Naive B cell (primary cell): ENCODE results near the gene ARHGAP10. TPM values are rescaled to one million over a fixed set of nuclear protein-coding genes. Genes with fewer than 3 reads are reported as not detected.

Experiments
- ATAC-seq, 2 donors: fragments of 150-1000 bp; cut with Tn5 transposase; 2 replicates each; pipeline ENCODE4 v1.10.0; 2021; ENCODE audit warnings: low read depth in 2 of 2, mild to moderate bottlenecking in 2 of 2, moderate library complexity in 2 of 2
- DNase-seq: peaks from one replicate; pipeline ENCODE4 v3.0.0; 2022
- H3K27ac Mint-ChIP-seq, 6 donors: one replicate each; pipeline ENCODE4 v1.8.0; 2020 to 2022; ENCODE audit warnings: mild to moderate bottlenecking in 6 of 6, mixed read lengths in 6 of 6, moderate library complexity in 5 of 6, inconsistent platforms in 2 of 6
- H3K27me3 Mint-ChIP-seq, 3 donors: one replicate each; pipeline ENCODE4 v1.8.0; 2021 to 2022; ENCODE audit warnings: mixed read lengths in 3 of 3, mild to moderate bottlenecking in 1 of 3
- H3K36me3 Mint-ChIP-seq, 2 donors: one replicate each; pipeline ENCODE4 v1.8.0; 2020 to 2022; ENCODE audit warnings: mixed read lengths in 2 of 2, inconsistent platforms in 1 of 2, mild to moderate bottlenecking in 1 of 2
- H3K4me1 Mint-ChIP-seq, 3 donors: one replicate each; pipeline ENCODE4 v1.8.0; 2020 to 2022; ENCODE audit warnings: mixed read lengths in 3 of 3, inconsistent platforms in 1 of 3, mild to moderate bottlenecking in 1 of 3, moderate library complexity in 1 of 3
- H3K4me3 Mint-ChIP-seq, 8 donors: one replicate each; pipeline ENCODE4 v1.8.0; 2020 to 2022; ENCODE audit warnings: mild to moderate bottlenecking in 8 of 8, mixed read lengths in 8 of 8, moderate library complexity in 8 of 8, inconsistent platforms in 2 of 8
- H3K9me3 Mint-ChIP-seq, 7 donors: one replicate each; pipeline ENCODE4 v1.8.0; 2020 to 2022; ENCODE audit warnings: mixed read lengths in 7 of 7, mild to moderate bottlenecking in 5 of 7, inconsistent platforms in 2 of 7, moderate library complexity in 1 of 7
- polyA plus RNA-seq, 6 donors: library from polyadenylated mRNA; unstranded; fragments of 300-500 nt; fragmentation: Illumina TruSeq; gene quantifications; one replicate each; pipeline ENCODE4 v1.2.3, GENCODE V29; 2021; ENCODE audit warnings: low read depth in 6 of 6

ARHGAP10 gene
- polyA plus RNA-seq, 6 donors from 2014 or later, result 0.26 TPM; not detected in 5

- no peaks in the 10 kb centered on the region for H3K4me1 Mint-ChIP-seq
- no peak overlapping the region for H3K4me3 Mint-ChIP-seq
- no peaks in the 10 kb centered on the region for H3K9me3 Mint-ChIP-seq
- no peak overlapping the region for H3K27ac Mint-ChIP-seq
- ATAC-seq (no peak), DNase-seq (no peak)
- no peaks in the 10 kb centered on the region for H3K36me3 Mint-ChIP-seq
- H3K27me3 Mint-ChIP-seq, result peaks cover 21 to 26% (median 24%) of the 10 kb centered on the region in 3 donors
Observed at GRCh38 chr4:147714575-147715401, 17.1 kb upstream of the ARHGAP10 start.

- H3K4me3 Mint-ChIP-seq, result no peak overlapping the region
- DNase-seq (no peak), ATAC-seq (no peak)
- H3K9me3 Mint-ChIP-seq, result no peaks in the 10 kb centered on the region
- no peaks in the 10 kb centered on the region for H3K4me1 Mint-ChIP-seq
- H3K27ac Mint-ChIP-seq, result no peak overlapping the region
- peaks cover 24 to 30% (median 25%) of the 10 kb centered on the region in 3 donors for H3K27me3 Mint-ChIP-seq
- no peaks in the 10 kb centered on the region for H3K36me3 Mint-ChIP-seq
Observed at GRCh38 chr4:147717878-147718277, 14.0 kb upstream of the ARHGAP10 start.

GRCh38 chr4:147723326-147723725 lies 8.6 kb upstream of the ARHGAP10 start:
- ATAC-seq (no peak), DNase-seq (no peak)
- H3K4me1 Mint-ChIP-seq, result no peaks in the 10 kb centered on the region
- H3K36me3 Mint-ChIP-seq, result no peaks in the 10 kb centered on the region
- H3K4me3 Mint-ChIP-seq, result no peak overlapping the region
- peaks cover 14 to 23% (median 14%) of the 10 kb centered on the region in 3 donors for H3K27me3 Mint-ChIP-seq
- no peaks in the 10 kb centered on the region for H3K9me3 Mint-ChIP-seq
- no peak overlapping the region for H3K27ac Mint-ChIP-seq

- H3K9me3 Mint-ChIP-seq, result no peaks in the 10 kb centered on the region
- no peaks in the 10 kb centered on the region for H3K36me3 Mint-ChIP-seq
- H3K27ac Mint-ChIP-seq, result no peak overlapping the region
- no peak overlapping the region for H3K4me3 Mint-ChIP-seq
- no peak for DNase-seq
- H3K27me3 Mint-ChIP-seq, result peaks cover 17 to 31% (median 18%) of the 10 kb centered on the region in 3 donors
- ATAC-seq, result no peak
- no peaks in the 10 kb centered on the region for H3K4me1 Mint-ChIP-seq
Observed at GRCh38 chr4:147724468-147725201, 7.3 kb upstream of the ARHGAP10 start.

- no peak overlapping the region for H3K4me3 Mint-ChIP-seq
- no peaks in the 10 kb centered on the region for H3K36me3 Mint-ChIP-seq
- no peaks in the 10 kb centered on the region for H3K4me1 Mint-ChIP-seq
- peaks cover 15 to 26% (median 17%) of the 10 kb centered on the region in 3 donors for H3K27me3 Mint-ChIP-seq
- H3K9me3 Mint-ChIP-seq, result no peaks in the 10 kb centered on the region
- ATAC-seq (no peak), DNase-seq (no peak)
- no peak overlapping the region for H3K27ac Mint-ChIP-seq
Observed at GRCh38 chr4:147725673-147726072, 6.2 kb upstream of the ARHGAP10 start.

- no peaks in the 10 kb centered on the region for H3K36me3 Mint-ChIP-seq
- H3K9me3 Mint-ChIP-seq, result no peaks in the 10 kb centered on the region
- no peak overlapping the region for H3K27ac Mint-ChIP-seq
- H3K4me3 Mint-ChIP-seq, result no peak overlapping the region
- ATAC-seq (no peak), DNase-seq (no peak)
- peaks cover 18 to 32% (median 20%) of the 10 kb centered on the region in 3 donors for H3K27me3 Mint-ChIP-seq
- H3K4me1 Mint-ChIP-seq, result peaks cover 6 to 8% (median 7%) of the 10 kb centered on the region in 3 donors
Observed at GRCh38 chr4:147727476-147728028, 4.3 kb upstream of the ARHGAP10 start.

- Mint-ChIP-seq H3K27me3 (peaks cover 29 to 52% (median 38%) of the 10 kb centered on the region in 3 donors), H3K27ac (no peak overlapping the region), H3K9me3 (no peaks in the 10 kb centered on the region), H3K4me3 (peak overlapping the region in 3 of 8 donors; percentile 16 to 78 (median 57)), H3K36me3 (no peaks in the 10 kb centered on the region), H3K4me1 (peaks cover 14 to 22% (median 21%) of the 10 kb centered on the region in 3 donors)
- DNase-seq (no peak), ATAC-seq (no peak)
Observed at GRCh38 chr4:147730333-147730732, 1.6 kb upstream of the ARHGAP10 start.

- Mint-ChIP-seq H3K27me3 (peaks cover 44 to 64% (median 54%) of the 10 kb centered on the region in 3 donors), H3K27ac (peak overlapping the region in 1 of 6 donors; percentile 65), H3K9me3 (no peaks in the 10 kb centered on the region), H3K36me3 (no peaks in the 10 kb centered on the region), H3K4me1 (peaks cover 14 to 22% (median 21%) of the 10 kb centered on the region in 3 donors), H3K4me3 (peak overlapping the region; percentile 82 to 95 (median 88))
- DNase-seq, result peak; percentile 2
- peak; percentile 31 to 35 for ATAC-seq
Observed at GRCh38 chr4:147732518-147733235, 789 bp downstream of the ARHGAP10 start.

GRCh38 chr4:147733716-147734344 lies 1.9 kb downstream of the ARHGAP10 start:
- H3K27ac Mint-ChIP-seq, result peak overlapping the region in 1 of 6 donors; percentile 55
- DNase-seq, result no peak
- H3K4me1 Mint-ChIP-seq, result peaks cover 14 to 22% (median 21%) of the 10 kb centered on the region in 3 donors
- peaks cover 45 to 56% (median 46%) of the 10 kb centered on the region in 3 donors for H3K27me3 Mint-ChIP-seq
- peak overlapping the region; percentile 52 to 95 (median 86) for H3K4me3 Mint-ChIP-seq
- no peaks in the 10 kb centered on the region for H3K9me3 Mint-ChIP-seq
- no peak for ATAC-seq
- H3K36me3 Mint-ChIP-seq, result no peaks in the 10 kb centered on the region

GRCh38 chr4:147734496-147734895 lies 2.6 kb downstream of the ARHGAP10 start:
- no peak for ATAC-seq
- Mint-ChIP-seq H3K4me1 (peaks cover 14 to 22% (median 21%) of the 10 kb centered on the region in 3 donors), H3K27ac (no peak overlapping the region), H3K9me3 (no peaks in the 10 kb centered on the region), H3K36me3 (no peaks in the 10 kb centered on the region), H3K4me3 (no peak overlapping the region), H3K27me3 (peaks cover 44 to 53% (median 45%) of the 10 kb centered on the region in 3 donors)
- no peak for DNase-seq

- Mint-ChIP-seq H3K36me3 (no peaks in the 10 kb centered on the region), H3K4me1 (peaks cover 14 to 22% (median 21%) of the 10 kb centered on the region in 3 donors), H3K27ac (no peak overlapping the region), H3K9me3 (no peaks in the 10 kb centered on the region), H3K27me3 (peaks cover 44 to 53% (median 45%) of the 10 kb centered on the region in 3 donors), H3K4me3 (no peak overlapping the region)
- ATAC-seq (no peak), DNase-seq (no peak)
Observed at GRCh38 chr4:147735413-147736301, 3.8 kb downstream of the ARHGAP10 start.

- no peak overlapping the region for H3K4me3 Mint-ChIP-seq
- no peaks in the 10 kb centered on the region for H3K36me3 Mint-ChIP-seq
- DNase-seq, result no peak
- no peak for ATAC-seq
- peaks cover 11 to 19% (median 16%) of the 10 kb centered on the region in 3 donors for H3K4me1 Mint-ChIP-seq
- H3K27ac Mint-ChIP-seq, result no peak overlapping the region
- H3K9me3 Mint-ChIP-seq, result no peaks in the 10 kb centered on the region
- peaks cover 40 to 51% (median 45%) of the 10 kb centered on the region in 3 donors for H3K27me3 Mint-ChIP-seq
Observed at GRCh38 chr4:147736458-147736857, 4.6 kb downstream of the ARHGAP10 start.
